Activated naive CD4-positive, alpha-beta T cell treated with anti-CD3 and anti-CD28 coated beads for 36 hours (primary cell): Measurements from ENCODE around the gene TSSK2. TPM values are rescaled to one million over a fixed set of nuclear protein-coding genes. Genes with fewer than 3 reads are reported as not detected.
"Not testable (repeated sequence)": the region's sequence is repeated elsewhere in the genome, so short reads cannot be mapped to it uniquely, and the experiment has no call there.

Source experiments
- CTCF ChIA-PET: fragments of 350-600 bp; sonication (Branson Sonifier 250); formaldehyde crosslinking; loops from one replicate; lab custom pipeline; 2021; ENCODE audit warnings: antibody characterized with exemption; lab: Charles Lee
- DNase-seq: peaks from one replicate; pipeline ENCODE4 v3.0.0-alpha.2; 2020
- H3K27ac Mint-ChIP-seq: one replicate; pipeline ENCODE4 v1.8.0; 2021; ENCODE audit warnings: mild to moderate bottlenecking, mixed read lengths
- H3K27me3 Mint-ChIP-seq: one replicate; pipeline ENCODE4 v1.8.0; 2021; ENCODE audit warnings: low read depth, mixed read lengths
- H3K36me3 Mint-ChIP-seq: one replicate; pipeline ENCODE4 v1.8.0; 2021; ENCODE audit warnings: low read depth, mixed read lengths
- H3K4me1 Mint-ChIP-seq: one replicate; pipeline ENCODE4 v1.8.0; 2021; ENCODE audit warnings: low read depth, mixed read lengths
- H3K4me3 Mint-ChIP-seq: one replicate; pipeline ENCODE4 v1.8.0; 2021; ENCODE audit warnings: mild to moderate bottlenecking, moderate library complexity, mixed read lengths
- H3K9me3 Mint-ChIP-seq: one replicate; pipeline ENCODE4 v1.8.0; 2021; ENCODE audit warnings: mixed read lengths
- intact Hi-C: fragments of 100-400 bp; cut with micrococcal nuclease; formaldehyde crosslinking; loops from one replicate; pipeline ENCODE4 v1.15.1; 2023
- total RNA-seq, 2 experiments: library from RNA; stranded (reverse); gene quantifications; one replicate each; pipeline ENCODE4 v1.2.3, GENCODE V29; 2021

Gene TSSK2
- not detected for total RNA-seq

DNA sequence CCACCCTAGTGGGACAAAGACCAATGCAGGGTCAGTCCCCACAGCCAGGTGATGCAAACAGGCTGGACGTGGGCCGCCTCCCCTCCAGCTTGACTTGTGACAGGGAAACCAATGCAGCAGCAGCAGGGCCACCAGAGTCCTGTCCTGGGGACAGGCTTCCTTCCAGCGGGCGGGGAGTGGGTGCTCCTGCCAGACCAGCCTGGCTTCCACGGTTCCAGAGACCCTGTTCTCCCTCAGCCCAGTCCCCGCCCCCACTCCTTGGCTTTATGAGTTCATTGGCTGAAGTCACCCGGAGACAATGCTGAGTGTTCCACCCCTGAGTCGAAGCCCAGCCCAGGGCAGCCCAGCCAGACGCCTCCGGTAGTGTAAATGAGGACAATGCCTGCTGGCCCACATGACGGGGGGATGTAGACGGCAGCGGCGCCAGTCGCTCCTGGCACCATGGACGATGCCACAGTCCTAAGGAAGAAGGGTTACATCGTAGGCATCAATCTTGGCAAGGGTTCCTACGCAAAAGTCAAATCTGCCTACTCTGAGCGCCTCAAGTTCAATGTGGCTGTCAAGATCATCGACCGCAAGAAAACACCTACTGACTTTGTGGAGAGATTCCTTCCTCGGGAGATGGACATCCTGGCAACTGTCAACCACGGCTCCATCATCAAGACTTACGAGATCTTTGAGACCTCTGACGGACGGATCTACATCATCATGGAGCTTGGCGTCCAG, at the start of gene TSSK2:
Gene TSSK2, plus strand, starts transcription at position 350 of the 726 bp plus-strand sequence. Its CDS starts 92 bp downstream, at position 442.
- Mint-ChIP-seq H3K4me1 (no peaks in the 10 kb centered on the region), H3K9me3 (no peaks in the 10 kb centered on the region), H3K27ac (no peak within 1 kb of the TSS), H3K4me3 (no peak within 1 kb of the TSS), H3K36me3 (peaks cover 13% of the 10 kb centered on the region), H3K27me3 (no peaks in the 10 kb centered on the region)
- CTCF ChIA-PET = no interaction called here
- no peak for DNase-seq
- intact Hi-C loops = no loop called here

DNA sequence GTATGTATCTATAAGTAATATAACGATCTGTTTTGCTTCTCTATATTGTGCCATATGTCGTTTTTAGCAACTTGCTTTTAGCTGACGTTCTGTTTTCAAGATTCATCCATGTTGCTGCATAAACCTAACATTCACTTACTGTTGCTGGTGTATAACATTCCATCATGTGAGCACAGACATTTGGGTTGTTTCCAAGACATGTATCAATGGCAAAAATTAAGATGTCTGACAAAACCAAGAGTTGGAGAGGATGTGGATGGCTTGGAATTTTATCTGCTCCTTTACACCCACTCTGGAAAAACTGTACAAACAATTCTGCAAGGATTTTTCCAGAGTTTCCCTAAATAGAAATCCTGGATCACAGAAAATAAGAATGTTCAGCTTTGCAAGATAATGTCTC, 49.8 kb upstream of the TSSK2 start:
- no peak for DNase-seq
- Mint-ChIP-seq H3K9me3 (no peaks in the 10 kb centered on the region), H3K27ac (no peak overlapping the region), H3K4me3 (no peak overlapping the region), H3K27me3 (no peaks in the 10 kb centered on the region), H3K4me1 (peaks cover 5% of the 10 kb centered on the region), H3K36me3 (peaks cover 11% of the 10 kb centered on the region)
- intact Hi-C loops = no loop called here
- CTCF ChIA-PET = no interaction called here

DNA sequence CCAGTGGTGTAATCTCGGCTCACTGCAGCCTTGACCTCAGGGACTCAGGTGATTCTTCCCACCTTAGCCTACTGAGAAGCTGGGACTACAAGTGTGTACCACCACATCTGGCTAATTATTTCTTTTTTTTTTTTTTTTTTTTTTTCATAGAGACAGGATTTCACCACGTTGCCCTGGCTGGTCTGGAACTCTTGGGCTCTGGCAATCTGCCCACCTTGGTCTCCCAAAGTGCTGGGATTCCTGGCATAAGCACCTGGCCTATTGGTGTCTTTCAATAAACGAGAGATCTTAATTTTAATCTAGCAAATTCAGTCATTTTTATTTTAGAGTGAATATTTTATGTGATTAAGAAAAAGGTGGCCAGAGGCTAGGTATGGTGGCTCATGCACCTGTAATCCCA, 49.0 kb upstream of the TSSK2 start:
- DNase-seq = no peak
- Mint-ChIP-seq H3K27me3 (no peaks in the 10 kb centered on the region), H3K27ac (no peak overlapping the region), H3K4me3 (no peak overlapping the region), H3K9me3 (no peaks in the 10 kb centered on the region), H3K36me3 (peaks cover 11% of the 10 kb centered on the region), H3K4me1 (peaks cover 8% of the 10 kb centered on the region)
- CTCF ChIA-PET = no interaction called here
- intact Hi-C loops = no loop called here

DNA sequence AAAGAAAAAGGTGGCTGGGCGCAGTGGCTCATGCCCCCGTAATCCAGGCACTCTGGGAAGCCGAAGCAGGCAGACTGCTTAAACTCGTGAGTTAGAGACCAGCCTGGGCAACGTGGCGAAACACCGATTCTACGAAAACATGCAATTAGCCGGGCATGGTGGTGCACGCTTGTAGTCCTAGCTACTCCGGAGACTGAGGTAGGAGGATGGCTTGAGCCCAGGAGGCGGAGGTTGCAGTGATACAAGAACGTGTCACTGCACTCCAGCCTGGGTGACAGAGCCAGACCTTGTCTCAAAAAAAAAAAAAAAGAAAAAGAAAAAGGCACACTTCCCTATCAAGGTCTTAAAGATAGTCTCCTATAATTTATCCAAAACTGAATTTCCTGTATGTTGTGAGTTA, 48.3 kb upstream of the TSSK2 start:
- Mint-ChIP-seq H3K27ac (no peak overlapping the region), H3K36me3 (peaks cover 12% of the 10 kb centered on the region), H3K4me1 (peaks cover 8% of the 10 kb centered on the region), H3K9me3 (no peaks in the 10 kb centered on the region), H3K4me3 (no peak overlapping the region), H3K27me3 (no peaks in the 10 kb centered on the region)
- intact Hi-C loops = no loop called here
- CTCF ChIA-PET = no interaction called here
- DNase-seq = no peak

DNA sequence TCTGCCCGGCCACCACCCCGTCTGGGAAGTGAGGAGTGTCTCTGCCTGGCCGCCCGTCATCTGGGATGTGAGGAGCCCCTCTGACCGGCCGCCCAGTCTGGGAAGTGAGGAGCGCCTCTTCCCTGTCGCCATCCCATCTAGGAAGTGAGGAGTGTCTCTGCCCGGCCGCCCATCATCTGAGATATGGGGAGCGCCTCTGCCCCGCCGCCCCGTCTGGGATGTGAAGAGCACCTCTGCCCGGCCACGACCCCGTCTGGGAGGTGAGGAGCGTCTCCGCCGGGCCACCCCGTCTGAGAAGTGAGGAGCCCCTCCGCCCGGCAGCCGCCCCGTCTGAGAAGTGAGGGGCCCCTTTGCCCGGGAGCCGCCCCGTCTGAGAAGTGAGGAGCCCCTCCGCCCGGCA, 47.0 kb upstream of the TSSK2 start:
- H3K9me3 Mint-ChIP-seq, H3K27ac Mint-ChIP-seq, H3K4me3 Mint-ChIP-seq, DNase-seq, CTCF ChIA-PET, H3K27me3 Mint-ChIP-seq, intact Hi-C loops, H3K4me1 Mint-ChIP-seq: not testable (repeated sequence)
- H3K36me3 Mint-ChIP-seq = peaks cover 12% of the 10 kb centered on the region

DNA sequence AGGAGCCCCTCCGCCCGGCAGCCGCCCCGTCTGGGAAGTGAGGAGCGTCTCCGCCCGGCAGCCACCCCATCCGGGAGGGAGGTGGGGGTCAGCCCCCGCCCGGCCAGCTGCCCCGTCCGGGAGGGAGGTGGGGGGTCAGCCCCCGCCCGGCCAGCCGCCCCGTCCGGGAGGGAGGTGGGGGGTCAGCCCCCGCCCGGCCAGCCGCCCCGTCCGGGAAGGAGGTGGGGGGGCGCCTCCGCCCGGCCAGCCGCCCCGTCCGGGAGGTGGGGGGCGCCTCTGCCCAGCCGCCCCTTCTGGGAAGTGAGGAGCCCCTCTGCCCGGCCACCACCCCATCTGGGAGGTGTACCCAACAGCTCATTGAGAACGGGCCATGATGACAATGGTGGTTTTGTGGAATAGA, 46.5 kb upstream of the TSSK2 start:
- H3K9me3 Mint-ChIP-seq, H3K27me3 Mint-ChIP-seq, CTCF ChIA-PET, H3K4me3 Mint-ChIP-seq, H3K27ac Mint-ChIP-seq, H3K4me1 Mint-ChIP-seq, DNase-seq, intact Hi-C loops: not testable (repeated sequence)
- peaks cover 14% of the 10 kb centered on the region for H3K36me3 Mint-ChIP-seq

DNA sequence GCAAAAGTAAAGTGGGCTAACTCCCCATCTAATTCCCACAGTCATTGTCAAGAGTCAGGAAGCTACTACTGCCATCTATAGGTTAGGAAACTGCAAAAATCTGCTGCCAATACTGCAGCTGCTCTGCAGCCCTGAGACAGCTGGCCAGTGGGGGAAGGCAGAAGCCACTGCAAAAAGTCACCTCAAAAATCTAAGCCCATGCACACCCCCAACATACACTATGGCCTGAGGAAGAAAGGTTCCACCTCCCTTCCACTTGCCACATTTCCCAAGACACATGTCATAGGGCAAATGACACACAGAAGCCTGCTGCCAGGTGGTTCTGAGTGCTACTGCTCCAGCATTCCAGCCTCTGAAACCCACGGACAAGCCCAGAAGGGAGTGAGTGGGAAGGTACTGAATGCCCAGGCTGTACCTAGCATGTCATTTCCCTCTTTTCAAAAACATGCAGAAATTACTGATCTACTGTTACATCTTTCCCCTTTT, 45.8 kb upstream of the TSSK2 start:
- Mint-ChIP-seq H3K9me3 (no peaks in the 10 kb centered on the region), H3K27me3 (no peaks in the 10 kb centered on the region), H3K4me3 (no peak overlapping the region), H3K4me1 (peaks cover 8% of the 10 kb centered on the region), H3K27ac (no peak overlapping the region), H3K36me3 (peaks cover 14% of the 10 kb centered on the region)
- CTCF ChIA-PET = no interaction called here
- DNase-seq = no peak
- intact Hi-C loops = no loop called here

DNA sequence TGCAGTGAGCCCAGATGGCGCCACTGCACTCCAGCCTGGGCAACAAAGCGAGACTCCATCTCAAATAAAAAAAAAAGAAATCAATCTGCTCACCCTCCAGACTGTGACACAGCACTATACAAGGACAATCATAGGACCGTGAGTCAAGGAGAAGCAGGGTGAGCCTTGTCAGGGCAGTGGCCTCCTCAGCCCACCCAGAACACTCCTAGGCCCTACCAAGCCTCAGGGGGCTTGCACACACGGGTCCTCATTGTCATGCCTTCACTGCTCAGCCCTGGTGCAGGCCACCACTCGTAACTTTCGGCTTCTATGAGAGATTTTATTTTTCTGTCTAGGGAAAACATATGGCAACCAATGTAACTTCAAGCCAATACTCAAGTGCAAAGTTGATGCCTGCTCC, 44.7 kb upstream of the TSSK2 start:
- H3K4me3 Mint-ChIP-seq = no peak overlapping the region
- CTCF ChIA-PET = no interaction called here
- no peak overlapping the region for H3K27ac Mint-ChIP-seq
- H3K4me1 Mint-ChIP-seq = peaks cover 8% of the 10 kb centered on the region
- DNase-seq = no peak
- no peaks in the 10 kb centered on the region for H3K27me3 Mint-ChIP-seq
- H3K9me3 Mint-ChIP-seq = no peaks in the 10 kb centered on the region
- H3K36me3 Mint-ChIP-seq = peaks cover 14% of the 10 kb centered on the region
- intact Hi-C loops = no loop called here

DNA sequence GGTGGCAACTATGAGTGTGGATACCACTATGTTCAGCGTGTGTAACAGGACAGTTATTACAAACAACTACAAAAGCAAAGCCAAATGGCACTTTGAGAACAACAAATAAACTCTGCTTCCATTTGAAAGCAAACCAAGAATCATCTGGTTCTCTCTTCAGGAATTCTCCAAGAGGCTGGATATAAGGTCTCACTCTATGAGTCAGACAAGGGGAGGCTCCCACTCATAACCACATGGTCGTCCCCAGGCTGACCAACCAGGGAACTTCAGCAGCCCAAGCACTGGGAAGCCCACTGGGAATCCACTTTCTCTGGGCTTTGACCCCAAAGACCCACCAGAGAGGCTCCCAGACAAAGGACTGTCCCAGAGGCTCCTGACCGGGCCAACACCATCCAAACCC, 44.2 kb upstream of the TSSK2 start:
- Mint-ChIP-seq H3K9me3 (no peaks in the 10 kb centered on the region), H3K36me3 (peaks cover 14% of the 10 kb centered on the region)

DNA sequence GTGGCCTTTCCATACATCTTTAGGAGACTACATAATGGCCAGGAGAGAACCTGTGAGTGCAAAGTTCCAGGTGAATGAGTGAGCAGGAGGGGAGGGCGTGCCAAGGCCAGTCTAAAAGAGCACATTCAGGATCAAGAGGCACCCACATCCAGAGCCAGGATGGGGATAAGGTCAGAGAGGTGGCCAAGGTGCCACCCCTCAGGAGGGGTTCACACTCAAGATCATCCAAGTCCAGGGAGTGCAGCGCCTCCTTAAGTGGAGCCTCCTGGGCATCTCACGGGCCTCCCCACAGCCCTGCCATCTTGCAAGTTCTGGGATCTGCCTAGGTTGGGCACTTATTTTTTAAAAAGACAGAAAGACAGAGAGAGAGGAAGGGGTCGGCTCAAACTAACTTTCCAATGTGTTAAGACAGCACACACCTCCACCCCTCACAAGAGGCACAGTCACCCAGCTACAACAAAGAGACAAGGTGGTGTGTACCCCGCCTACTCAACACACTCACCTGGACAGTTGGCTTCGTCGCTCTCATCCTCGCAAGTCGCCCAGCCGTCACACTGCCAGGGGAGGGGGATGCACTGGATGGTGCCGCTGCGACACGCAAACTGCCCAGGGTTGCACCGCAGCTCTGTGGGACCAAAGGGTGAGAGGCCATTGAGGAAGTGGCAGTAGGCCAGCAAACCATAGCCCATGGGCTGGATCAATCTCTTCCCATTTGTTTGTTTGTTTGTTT, 42.1 kb upstream of the TSSK2 start:
- peak overlapping the region; percentile 67 for H3K27ac Mint-ChIP-seq
- no peaks in the 10 kb centered on the region for H3K27me3 Mint-ChIP-seq
- no peak overlapping the region for H3K4me3 Mint-ChIP-seq
- no peaks in the 10 kb centered on the region for H3K9me3 Mint-ChIP-seq
- peaks cover 14% of the 10 kb centered on the region for H3K36me3 Mint-ChIP-seq
- peaks cover 11% of the 10 kb centered on the region for H3K4me1 Mint-ChIP-seq
- no peak for DNase-seq
- intact Hi-C loops = no loop called here
- CTCF ChIA-PET = interaction anchor here (0.5 kb wide), 1 partner anchor 116 kb away, joined by 3 read pairs; no protein-coding TSS in a partner anchor

More for the DNA sequence above, 44.2 kb upstream of the TSSK2 start:
- no peak overlapping the region for H3K27ac Mint-ChIP-seq
- CTCF ChIA-PET = no interaction called here
- H3K4me3 Mint-ChIP-seq = no peak overlapping the region
- no peaks in the 10 kb centered on the region for H3K27me3 Mint-ChIP-seq
- no peak for DNase-seq
- H3K4me1 Mint-ChIP-seq = peaks cover 9% of the 10 kb centered on the region
- intact Hi-C loops = no loop called here

DNA sequence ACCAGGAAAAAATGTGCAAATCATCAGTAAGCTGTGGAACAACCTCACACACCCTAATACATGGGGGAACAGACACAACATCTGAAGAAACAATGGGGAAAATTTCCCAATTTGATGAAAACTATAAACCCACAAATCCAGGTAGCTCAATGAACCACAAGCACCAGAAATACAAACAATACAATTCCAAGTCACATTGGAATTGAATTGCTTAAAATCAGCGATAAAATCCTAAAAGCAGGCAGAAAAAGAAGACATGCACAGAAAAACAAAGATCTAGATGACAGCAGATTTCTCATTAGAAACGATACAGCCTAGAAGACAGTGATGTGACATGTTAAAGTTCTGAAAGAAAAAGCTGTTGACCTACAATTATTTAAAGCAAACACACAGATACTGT, 40.9 kb upstream of the TSSK2 start:
- Mint-ChIP-seq H3K27ac (no peak overlapping the region), H3K4me1 (peaks cover 11% of the 10 kb centered on the region), H3K4me3 (no peak overlapping the region), H3K9me3 (no peaks in the 10 kb centered on the region), H3K27me3 (no peaks in the 10 kb centered on the region), H3K36me3 (peaks cover 12% of the 10 kb centered on the region)
- intact Hi-C loops = no loop called here
- CTCF ChIA-PET = no interaction called here
- no peak for DNase-seq

DNA sequence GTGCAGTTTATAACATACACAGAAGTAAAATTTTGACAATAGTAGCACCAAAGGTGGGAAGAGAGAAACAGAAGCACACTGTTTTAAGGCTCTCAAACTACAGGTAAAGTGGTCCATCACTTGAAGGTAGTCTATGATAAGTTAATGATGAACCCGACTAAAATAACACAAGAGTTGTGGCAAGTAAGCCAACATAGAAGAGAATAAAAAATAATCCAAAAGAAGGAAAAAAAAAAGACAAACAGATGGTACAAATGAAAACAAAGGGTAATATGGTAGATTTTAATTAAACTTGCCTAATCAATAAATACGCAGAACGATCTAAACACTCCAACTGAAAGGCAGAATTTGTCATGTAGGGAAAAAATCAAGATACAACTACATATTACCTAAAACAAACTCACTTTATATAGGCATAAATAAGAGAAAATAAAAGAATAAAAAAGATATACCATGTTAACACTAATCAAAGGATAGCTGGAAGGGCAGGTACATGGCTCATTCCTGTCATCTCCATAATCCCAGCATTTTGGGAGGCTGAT, 40.5 kb upstream of the TSSK2 start:
- Mint-ChIP-seq H3K4me3 (no peak overlapping the region), H3K36me3 (peaks cover 9% of the 10 kb centered on the region), H3K27ac (no peak overlapping the region), H3K4me1 (peaks cover 8% of the 10 kb centered on the region), H3K27me3 (no peaks in the 10 kb centered on the region), H3K9me3 (no peaks in the 10 kb centered on the region)
- CTCF ChIA-PET = no interaction called here
- intact Hi-C loops = no loop called here
- DNase-seq = no peak
